GM21381 (cell line): ENCODE data around the gene NBDY.
"Not testable (repeated sequence)": the region's sequence is repeated elsewhere in the genome, so short reads cannot be mapped to it uniquely, and the experiment has no call there.

Experiments
- ATAC-seq: cut with Tn5 transposase; IDR thresholded peaks from one replicate; pipeline ENCODE4 v1.9.1; 2021; ENCODE audit warnings: mild to moderate bottlenecking, moderate library complexity; ENCODE audit not compliant: unreplicated experiment

The NBDY gene

GRCh38 chrX:56729152-56729850 lies at the start of gene NBDY:
TSS of gene NBDY (plus strand) at chrX:56729243. CDS start at chrX:56729354, 111 bp downstream.
- peak; percentile 63 for ATAC-seq

GRCh38 chrX:56704530-56704929 lies 24.5 kb upstream of the NBDY start:
- ATAC-seq: not testable (repeated sequence)

- no peak for ATAC-seq
Observed at GRCh38 chrX:56726605-56727004, 2.4 kb upstream of the NBDY start.

GRCh38 chrX:56727531-56727930 lies 1.5 kb upstream of the NBDY start:
- ATAC-seq: no peak

- no peak for ATAC-seq
Observed at GRCh38 chrX:56728321-56728720, 722 bp upstream of the NBDY start.

GRCh38 chrX:56728752-56729151 lies 291 bp upstream of the NBDY start:
- peak; percentile 42 for ATAC-seq

GRCh38 chrX:56733459-56734046 lies 4.5 kb downstream of the NBDY start:
- ATAC-seq: peak; percentile 38

GRCh38 chrX:56736219-56736618 lies 7.2 kb downstream of the NBDY start:
- ATAC-seq: no peak

GRCh38 chrX:56738670-56739069 lies 9.6 kb downstream of the NBDY start:
- no peak for ATAC-seq

GRCh38 chrX:56744996-56745395 lies 16.0 kb downstream of the NBDY start:
- no peak for ATAC-seq

- ATAC-seq: no peak
Observed at GRCh38 chrX:56746996-56747395, 18.0 kb downstream of the NBDY start.

GRCh38 chrX:56751071-56751470 lies 22.0 kb downstream of the NBDY start:
- no peak for ATAC-seq

GRCh38 chrX:56757327-56757726 lies 28.3 kb downstream of the NBDY start:
- peak; percentile 48 for ATAC-seq

GRCh38 chrX:56758456-56758855 lies 29.4 kb downstream of the NBDY start:
- no peak for ATAC-seq

GRCh38 chrX:56759736-56760409 lies 30.8 kb downstream of the NBDY start:
- no peak for ATAC-seq

- not testable (repeated sequence) for ATAC-seq
Observed at GRCh38 chrX:56760410-56761124, 31.5 kb downstream of the NBDY start.

GRCh38 chrX:56761167-56761566 lies 32.1 kb downstream of the NBDY start:
- no peak for ATAC-seq

GRCh38 chrX:56762220-56762619 lies 33.2 kb downstream of the NBDY start:
- ATAC-seq: peak; percentile 32

- ATAC-seq: peak; percentile 9
Observed at GRCh38 chrX:56762707-56763555, 33.9 kb downstream of the NBDY start.

GRCh38 chrX:56763556-56764152 lies 34.6 kb downstream of the NBDY start:
- no peak for ATAC-seq
